NB4 (cell line): ENCODE measurements around the gene WIZ.
"Not testable (repeated sequence)": the region's sequence is repeated elsewhere in the genome, so short reads cannot be mapped to it uniquely, and the experiment has no call there.

Experiments
- TF ChIP-seq, protein P1 (sequence below): IDR thresholded peaks from one replicate; pipeline ENCODE4 v1.5.1; 2012; ENCODE audit warnings: low read depth, low read length
- TF ChIP-seq, protein P2 (sequence below): IDR thresholded peaks from 2 replicates; pipeline ENCODE4 v1.6.1; 2011; ENCODE audit warnings: low read depth, low read length

- TF ChIP-seq, protein P1, sequence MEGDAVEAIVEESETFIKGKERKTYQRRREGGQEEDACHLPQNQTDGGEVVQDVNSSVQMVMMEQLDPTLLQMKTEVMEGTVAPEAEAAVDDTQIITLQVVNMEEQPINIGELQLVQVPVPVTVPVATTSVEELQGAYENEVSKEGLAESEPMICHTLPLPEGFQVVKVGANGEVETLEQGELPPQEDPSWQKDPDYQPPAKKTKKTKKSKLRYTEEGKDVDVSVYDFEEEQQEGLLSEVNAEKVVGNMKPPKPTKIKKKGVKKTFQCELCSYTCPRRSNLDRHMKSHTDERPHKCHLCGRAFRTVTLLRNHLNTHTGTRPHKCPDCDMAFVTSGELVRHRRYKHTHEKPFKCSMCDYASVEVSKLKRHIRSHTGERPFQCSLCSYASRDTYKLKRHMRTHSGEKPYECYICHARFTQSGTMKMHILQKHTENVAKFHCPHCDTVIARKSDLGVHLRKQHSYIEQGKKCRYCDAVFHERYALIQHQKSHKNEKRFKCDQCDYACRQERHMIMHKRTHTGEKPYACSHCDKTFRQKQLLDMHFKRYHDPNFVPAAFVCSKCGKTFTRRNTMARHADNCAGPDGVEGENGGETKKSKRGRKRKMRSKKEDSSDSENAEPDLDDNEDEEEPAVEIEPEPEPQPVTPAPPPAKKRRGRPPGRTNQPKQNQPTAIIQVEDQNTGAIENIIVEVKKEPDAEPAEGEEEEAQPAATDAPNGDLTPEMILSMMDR = not testable (repeated sequence)
- TF ChIP-seq, protein P2, sequence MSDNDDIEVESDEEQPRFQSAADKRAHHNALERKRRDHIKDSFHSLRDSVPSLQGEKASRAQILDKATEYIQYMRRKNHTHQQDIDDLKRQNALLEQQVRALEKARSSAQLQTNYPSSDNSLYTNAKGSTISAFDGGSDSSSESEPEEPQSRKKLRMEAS = not testable (repeated sequence)
These were observed 31.2 kb upstream of the WIZ start for GRCh38 chr19:15480996-15481395.
